AG09319 (cell line): ENCODE measurements around the gene STRBP.
"Not testable (repeated sequence)": the region's sequence is repeated elsewhere in the genome, so short reads cannot be mapped to it uniquely, and the experiment has no call there.

Source experiments
- DNase-seq: peaks from one replicate; pipeline ENCODE4 v3.0.0-alpha.2; 2010; ENCODE audit warnings: low read depth; ENCODE audit errors: extremely low read depth
- CTCF ChIP-seq: IDR thresholded peaks from 2 replicates; pipeline ENCODE4 v1.5.1; 2011; ENCODE audit warnings: low read depth, mild to moderate bottlenecking, inconsistent platforms, low read length, moderate library complexity

The STRBP gene

DNA sequence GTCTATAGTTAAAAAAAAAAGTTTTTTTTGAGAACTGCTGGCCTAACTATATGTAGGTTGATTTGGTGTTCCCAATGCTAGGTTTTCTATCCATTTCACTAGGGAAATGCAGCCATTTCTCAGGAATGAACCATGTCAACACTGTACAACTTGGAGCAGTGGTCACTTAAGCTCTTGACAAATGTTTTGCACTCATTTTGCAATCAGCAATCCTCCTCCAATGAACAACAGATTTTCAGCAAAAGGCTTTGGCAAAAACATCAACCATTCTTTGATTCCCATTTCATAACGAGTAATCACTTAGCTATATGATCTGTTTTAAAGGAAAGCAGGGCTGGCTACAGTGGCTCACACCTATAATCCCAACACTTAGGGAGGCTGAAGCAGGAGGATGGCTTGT, 17.9 kb downstream of the STRBP start:
- no peak for TF ChIP-seq CTCF
- no peak for DNase-seq

DNA sequence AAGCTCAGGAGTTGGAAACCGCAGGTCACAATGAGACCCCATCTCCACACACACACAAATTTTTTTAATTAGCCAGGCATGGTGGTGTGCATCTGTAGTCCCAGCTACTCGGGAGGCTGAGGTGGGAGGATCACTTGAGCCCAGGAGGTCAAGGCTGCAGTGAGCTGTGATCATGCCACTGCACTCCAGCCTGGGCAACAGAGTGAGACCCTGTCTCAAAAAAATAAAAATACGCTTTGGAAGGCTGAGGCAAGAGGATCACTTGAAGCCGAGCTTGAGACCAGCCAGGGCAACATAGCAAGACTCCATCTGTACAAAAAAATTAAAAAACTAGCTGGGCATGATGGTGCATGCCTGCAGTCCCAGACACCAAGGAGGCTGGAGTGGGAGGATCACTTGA, 19.2 kb downstream of the STRBP start:
- DNase-seq = not testable (repeated sequence)

GRCh38 chr9:123248630-123249029, 19.8 kb downstream of the STRBP start:
- TF ChIP-seq CTCF = no peak

GRCh38 chr9:123246534-123246933, 21.9 kb downstream of the STRBP start:
- no peak for DNase-seq
- TF ChIP-seq CTCF = no peak

More at GRCh38 chr9:123248630-123249029, 19.8 kb downstream of the STRBP start:
- DNase-seq = no peak

GRCh38 chr9:123239726-123240125, 28.7 kb downstream of the STRBP start:
- no peak for DNase-seq
- TF ChIP-seq CTCF = no peak

DNA sequence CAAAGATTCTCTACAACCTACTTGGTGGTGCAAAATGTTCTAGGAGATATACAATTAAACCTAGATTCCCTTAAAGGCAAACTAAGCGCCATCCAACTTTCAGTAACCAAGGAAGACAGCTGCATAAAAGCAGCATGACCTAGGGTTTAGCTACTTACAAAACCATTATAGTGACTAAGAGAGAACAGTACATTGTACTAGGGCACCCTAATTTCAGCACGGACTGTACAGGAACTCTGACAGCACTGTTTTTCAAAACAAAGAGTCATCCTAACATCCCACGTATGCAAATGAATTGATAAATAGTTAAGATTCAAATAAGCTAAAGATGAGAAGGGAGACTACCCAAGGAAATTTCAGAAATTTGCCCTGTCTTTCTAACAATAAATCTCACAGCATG, 30.0 kb downstream of the STRBP start:
- TF ChIP-seq CTCF = no peak
- DNase-seq = no peak

DNA sequence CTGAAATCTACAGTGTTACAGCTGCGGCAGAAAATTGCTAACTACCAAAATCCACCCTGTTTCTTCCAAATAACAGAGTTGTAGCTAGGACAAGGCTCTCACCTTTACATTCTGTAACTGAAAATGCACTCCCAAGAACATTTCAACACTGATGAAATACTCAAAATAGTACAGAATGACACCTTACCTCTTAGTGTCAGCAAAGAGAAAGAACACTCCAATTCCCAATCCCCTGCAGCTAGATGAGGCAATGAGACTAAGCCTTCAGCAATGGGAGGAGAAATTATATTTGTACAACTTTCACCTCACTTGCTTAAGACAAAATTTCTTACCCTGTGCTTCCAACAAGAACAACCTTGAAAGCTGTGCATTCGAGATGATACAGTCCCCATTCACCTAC, 31.2 kb downstream of the STRBP start:
- TF ChIP-seq CTCF = no peak
- DNase-seq = no peak

GRCh38 chr9:123235448-123235847, 32.9 kb downstream of the STRBP start:
- TF ChIP-seq CTCF = no peak
- DNase-seq = no peak
